ENCODE measurements around the gene HERC2.
"Not testable (repeated sequence)": the region's sequence is repeated elsewhere in the genome, so short reads cannot be mapped to it uniquely, and the experiment has no call there.

HERC2 gene

GRCh38 chr15:28219116-28219515, 102.9 kb downstream of the HERC2 start:
- no peak for DNase-seq (ENCODE audit: extremely low read depth, low read depth)
- TF ChIP-seq CTCF (IDR thresholded peaks at IDR 0.05; ENCODE audit: low read depth, low read length, missing control alignments), result no peak
- H3K4me3 ChIP-seq (replicated peaks; ENCODE audit: low read depth, low read length), result no peak overlapping the region

DNA sequence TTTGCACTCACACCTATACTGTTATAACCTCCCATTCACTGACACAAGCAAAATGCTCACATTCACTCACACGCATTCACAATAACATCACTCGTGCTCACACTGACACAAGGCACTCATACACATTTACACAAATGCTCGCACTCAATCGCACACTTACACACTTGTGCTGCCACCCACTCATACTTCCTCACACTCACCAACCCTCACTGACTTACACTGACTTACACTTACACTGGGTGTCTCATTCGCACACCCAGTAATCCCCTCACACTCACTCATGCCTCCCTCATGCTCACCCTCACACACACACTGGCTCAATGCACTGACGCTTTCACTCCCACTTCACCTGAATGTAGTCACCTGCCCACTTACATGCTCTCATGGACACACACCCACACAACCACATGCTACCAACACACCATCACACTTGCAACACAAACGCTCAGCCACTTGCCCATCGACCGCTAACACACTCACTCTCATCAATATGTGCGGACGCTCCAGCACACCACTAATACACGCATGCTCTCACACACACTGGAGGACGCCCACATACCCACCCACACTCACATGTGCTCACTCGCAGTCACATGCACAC, 104.9 kb downstream of the HERC2 start:
- H3K4me3 ChIP-seq (replicated peaks; ENCODE audit: low read depth, low read length); DNase-seq (ENCODE audit: extremely low read depth, low read depth): not testable (repeated sequence)

DNA sequence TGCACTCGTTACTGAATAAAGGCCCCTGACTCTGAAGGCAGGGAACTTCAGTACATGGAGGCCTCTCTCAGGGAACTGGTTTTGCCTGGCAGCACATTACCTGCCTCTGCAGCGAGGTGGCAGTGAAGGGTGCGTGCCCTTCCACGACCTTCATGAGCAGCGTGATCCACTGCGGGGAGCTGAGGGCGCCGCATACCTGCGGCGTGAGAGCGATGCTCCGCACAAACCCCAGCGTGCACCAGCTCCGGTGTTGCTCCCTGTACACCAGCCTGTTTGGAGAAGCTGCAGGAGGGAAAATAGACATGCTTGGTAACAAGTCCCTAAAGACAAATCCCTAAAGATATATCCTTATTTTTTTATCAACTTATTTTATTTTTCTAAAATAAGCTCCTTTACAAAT, 106.5 kb downstream of the HERC2 start:
- not testable (repeated sequence) for H3K4me3 ChIP-seq (replicated peaks; ENCODE audit: low read depth, low read length); DNase-seq (ENCODE audit: extremely low read depth, low read depth)

DNA sequence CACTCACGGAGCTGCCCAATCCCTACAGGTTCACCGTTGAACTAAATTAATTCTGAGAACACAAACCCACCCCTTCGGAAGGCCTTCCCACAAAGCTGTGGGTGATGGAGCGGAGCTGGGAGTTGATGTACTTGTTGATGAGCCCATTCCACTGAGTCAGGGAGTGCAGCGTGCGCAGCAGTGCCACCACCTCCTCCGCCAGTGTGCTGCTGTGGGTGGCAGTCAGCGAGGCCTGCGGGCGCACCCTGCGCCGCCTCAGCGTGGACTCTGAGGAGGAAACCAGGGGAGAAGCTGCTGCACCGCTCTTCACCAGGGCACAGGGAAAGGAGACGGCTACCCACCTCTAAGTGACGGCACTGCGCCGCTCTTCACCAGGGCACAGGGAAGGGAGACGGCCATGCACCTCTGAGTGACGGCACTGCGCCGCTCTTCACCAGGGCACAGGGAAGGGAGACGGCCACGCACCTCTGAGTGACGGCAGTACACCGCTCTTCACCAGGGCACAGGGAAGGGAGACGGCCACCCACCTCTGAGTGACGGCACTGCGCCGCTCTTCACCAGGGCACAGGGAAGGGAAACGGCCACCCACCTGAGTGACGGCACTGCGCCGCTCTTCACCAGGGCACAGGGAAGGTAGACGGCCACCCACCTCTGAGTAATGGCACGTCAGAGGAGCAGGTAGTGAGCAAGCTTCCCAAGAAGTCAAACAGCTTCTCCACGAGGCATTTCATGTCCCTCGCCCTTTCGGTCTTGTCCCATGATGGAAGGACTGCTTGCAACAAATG, 107.8 kb downstream of the HERC2 start:
- DNase-seq (ENCODE audit: extremely low read depth, low read depth); H3K4me3 ChIP-seq (replicated peaks; ENCODE audit: low read depth, low read length): not testable (repeated sequence)

- H3K4me3 ChIP-seq (replicated peaks; ENCODE audit: low read depth, low read length); DNase-seq (ENCODE audit: extremely low read depth, low read depth): not testable (repeated sequence)
These were observed 108.6 kb downstream of the HERC2 start for GRCh38 chr15:28213393-28213792.

GRCh38 chr15:28208583-28208982, 113.4 kb downstream of the HERC2 start:
- TF ChIP-seq CTCF (IDR thresholded peaks at IDR 0.05; ENCODE audit: low read depth, low read length, missing control alignments), result no peak
- H3K4me3 ChIP-seq (replicated peaks; ENCODE audit: low read depth, low read length), result no peak overlapping the region
- DNase-seq (ENCODE audit: extremely low read depth, low read depth), result no peak

DNA sequence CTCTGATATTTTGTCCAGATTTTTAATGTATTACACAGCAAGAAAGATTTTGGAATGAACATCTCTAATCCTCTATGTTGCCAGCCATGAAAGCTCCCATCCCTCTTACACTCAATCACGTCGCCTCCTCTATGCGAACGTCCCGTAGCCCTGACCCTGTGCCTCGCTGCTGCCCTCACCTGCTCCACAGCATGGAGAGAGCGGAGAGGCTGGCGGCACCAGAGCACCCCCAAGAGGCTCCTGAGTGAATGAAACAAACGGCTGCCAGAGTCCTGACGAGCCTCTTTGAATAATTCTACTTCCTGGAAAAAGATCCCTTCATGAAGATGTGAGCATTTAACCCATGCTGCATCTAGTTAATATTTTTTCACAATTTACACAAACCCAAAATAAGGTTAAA, 116.3 kb downstream of the HERC2 start:
- DNase-seq (ENCODE audit: extremely low read depth, low read depth); H3K4me3 ChIP-seq (replicated peaks; ENCODE audit: low read depth, low read length): not testable (repeated sequence)

DNA sequence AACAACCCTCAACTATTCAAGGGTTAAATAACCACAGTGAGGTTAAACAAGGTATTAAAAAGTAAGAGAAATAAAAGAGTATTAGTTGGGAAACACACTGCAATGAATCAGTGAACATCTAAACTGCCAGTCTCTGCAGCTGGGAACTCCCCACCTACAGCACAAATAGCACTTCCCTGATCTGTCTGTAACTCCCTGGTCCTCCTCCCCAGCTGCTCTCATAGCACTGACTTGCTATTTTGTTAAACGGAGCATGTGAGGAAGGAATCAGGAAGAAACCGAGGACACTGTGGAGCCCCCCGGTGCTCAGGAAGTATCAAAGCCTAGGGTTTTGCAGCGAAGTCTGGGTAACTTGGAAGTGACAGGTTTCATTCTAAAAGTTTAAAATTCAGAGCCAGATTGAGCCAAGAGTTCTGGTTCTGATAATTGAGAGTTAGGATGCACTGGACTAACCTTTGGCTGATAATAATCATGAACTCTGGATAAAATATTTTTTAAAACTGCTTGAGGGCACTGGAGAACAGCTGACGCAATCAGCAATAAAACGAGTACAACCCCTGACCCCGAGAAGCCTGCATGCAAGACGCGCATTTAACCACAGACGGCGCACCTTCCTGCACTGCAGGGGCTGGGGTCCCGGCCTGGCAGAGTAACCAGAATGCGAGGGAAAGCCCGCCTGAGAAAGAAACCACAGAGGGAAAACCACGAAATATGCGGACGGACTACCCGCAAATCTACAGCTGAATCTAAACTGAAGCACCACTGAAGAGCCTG, 118.7 kb downstream of the HERC2 start:
- not testable (repeated sequence) for H3K4me3 ChIP-seq (replicated peaks; ENCODE audit: low read depth, low read length); DNase-seq (ENCODE audit: extremely low read depth, low read depth)

DNA sequence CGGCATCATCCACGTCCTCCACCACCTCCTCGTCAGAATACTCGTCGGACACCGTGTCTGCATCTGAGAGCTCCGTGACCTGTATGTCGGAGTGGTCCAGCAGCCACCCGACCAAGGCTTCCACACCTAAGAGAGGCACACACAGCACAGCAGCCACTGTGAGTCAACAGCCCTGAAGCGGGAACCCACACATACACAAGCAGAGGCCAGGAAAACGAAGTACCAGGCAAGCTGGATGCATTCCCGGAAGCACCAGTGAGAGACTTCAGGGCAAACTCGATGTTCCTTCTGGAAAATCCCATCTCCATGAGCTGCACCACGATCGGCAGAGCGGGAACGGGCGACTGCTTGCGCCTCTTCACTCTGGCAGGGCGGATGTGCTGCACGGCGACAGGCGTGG, 119.9 kb downstream of the HERC2 start:
- not testable (repeated sequence) for H3K4me3 ChIP-seq (replicated peaks; ENCODE audit: low read depth, low read length); DNase-seq (ENCODE audit: extremely low read depth, low read depth)

- DNase-seq (ENCODE audit: extremely low read depth, low read depth); H3K4me3 ChIP-seq (replicated peaks; ENCODE audit: low read depth, low read length): not testable (repeated sequence)
These were observed 123.8 kb downstream of the HERC2 start for GRCh38 chr15:28198215-28198614.

DNA sequence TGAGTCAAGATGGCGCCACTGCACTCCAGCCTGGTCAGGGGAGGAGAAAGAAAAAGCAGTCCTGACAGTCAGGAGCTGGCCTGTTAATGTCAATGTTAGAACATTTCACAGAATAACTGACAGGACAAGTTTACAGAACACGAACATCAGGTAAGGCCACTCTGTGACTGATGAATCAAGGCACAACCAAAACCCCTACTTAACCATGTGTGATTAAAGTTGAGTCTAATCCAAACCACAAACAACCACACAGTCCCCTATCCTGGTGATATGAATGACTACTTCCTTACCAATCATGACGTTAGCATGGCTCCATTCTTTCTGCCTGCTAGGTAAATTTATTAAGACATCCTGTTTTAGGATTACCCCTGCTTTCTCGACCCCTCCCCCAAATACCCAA, 124.3 kb downstream of the HERC2 start:
- H3K4me3 ChIP-seq (replicated peaks; ENCODE audit: low read depth, low read length); DNase-seq (ENCODE audit: extremely low read depth, low read depth): not testable (repeated sequence)

- DNase-seq (ENCODE audit: extremely low read depth, low read depth); H3K4me3 ChIP-seq (replicated peaks; ENCODE audit: low read depth, low read length): not testable (repeated sequence)
These were observed 125.4 kb downstream of the HERC2 start for GRCh38 chr15:28196581-28196980.

Measured in HFF-Myc (cell line).